BLaER1 treated with 17β-estradiol and CSF1 and Interleukin-3, amounts not matched to agents 10 nM and 100 nM (cell line): ENCODE measurements around the gene YBX2.

Experiments used
- H3K27ac ChIP-seq, 11 experiments: shearing (Covaris generic); formaldehyde crosslinking; 2 replicates each; pipeline ENCODE4 v1.8.1; 2022
- H3K27me3 ChIP-seq, 11 experiments: shearing (Covaris generic); formaldehyde crosslinking; 2 replicates each; pipeline ENCODE4 v1.8.1; 2022
- H3K36me3 ChIP-seq, 11 experiments: shearing (Covaris generic); formaldehyde crosslinking; 2 replicates each; pipeline ENCODE4 v1.8.1; 2022
- H3K4me1 ChIP-seq, 10 experiments: shearing (Covaris generic); formaldehyde crosslinking; 2 replicates each; pipeline ENCODE4 v1.8.1; 2022
- H3K4me2 ChIP-seq, 11 experiments: shearing (Covaris generic); formaldehyde crosslinking; 2 replicates each; pipeline ENCODE4 v1.8.1; 2022
- H3K4me3 ChIP-seq, 10 experiments: shearing (Covaris generic); formaldehyde crosslinking; 2 replicates each; pipeline ENCODE4 v1.8.1; 2022
- H3K9ac ChIP-seq, 11 experiments: shearing (Covaris generic); formaldehyde crosslinking; 2 replicates each; pipeline ENCODE4 v1.8.1; 2022
- H3K9me3 ChIP-seq, 11 experiments: shearing (Covaris generic); formaldehyde crosslinking; replicated peaks in 1 of 11; 2 replicates each; pipeline ENCODE4 v1.8.1; 2022
- H4K20me1 ChIP-seq, 11 experiments: shearing (Covaris generic); formaldehyde crosslinking; 2 replicates each; pipeline ENCODE4 v1.8.1; 2022
- Cebpa-rat ChIP-seq, 11 experiments: shearing (Covaris generic); IDR thresholded peaks; 2 replicates each; pipeline ENCODE4 v1.8.1; 2022

YBX2 gene

DNA sequence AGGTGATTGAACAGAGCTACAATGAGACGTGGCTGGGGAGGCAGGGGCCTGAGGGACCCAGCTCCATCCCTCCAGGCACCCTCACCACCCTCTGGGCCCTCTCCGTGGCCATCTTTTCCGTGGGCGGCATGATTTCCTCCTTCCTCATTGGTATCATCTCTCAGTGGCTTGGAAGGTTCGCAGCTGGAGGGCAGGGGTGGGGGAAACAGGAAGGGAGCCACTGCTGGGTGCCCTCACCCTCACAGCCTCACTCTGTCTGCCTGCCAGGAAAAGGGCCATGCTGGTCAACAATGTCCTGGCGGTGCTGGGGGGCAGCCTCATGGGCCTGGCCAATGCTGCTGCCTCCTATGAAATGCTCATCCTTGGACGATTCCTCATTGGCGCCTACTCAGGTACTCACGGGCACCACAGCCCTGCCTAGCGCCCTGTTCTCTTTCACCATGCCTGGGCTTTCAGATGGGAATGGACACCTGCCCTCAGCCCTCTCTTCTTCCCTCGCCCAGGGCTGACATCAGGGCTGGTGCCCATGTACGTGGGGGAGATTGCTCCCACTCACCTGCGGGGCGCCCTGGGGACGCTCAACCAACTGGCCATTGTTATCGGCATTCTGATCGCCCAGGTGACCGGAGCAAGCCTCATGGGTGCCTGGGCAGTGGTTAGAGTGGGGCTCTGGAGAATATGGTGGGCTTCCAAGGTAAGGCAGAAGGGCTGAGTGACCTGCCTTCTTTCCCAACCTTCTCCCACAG, 10.8 kb downstream of the YBX2 start:
- Histone ChIP-seq H3K4me1 (peaks cover 26 to 46% (median 36%) of the 10 kb centered on the region in 10 experiments), H3K4me3 (peak overlapping the region in 1 of 10 experiments; percentile 4; a peak in 1 of 20 replicates), H3K27me3 (peaks cover 7 to 21% (median 11%) of the 10 kb centered on the region in 11 experiments; a peak in 19 of 22 replicates), H3K9me3 (no peaks in the 10 kb centered on the region), H3K36me3 (no peaks in the 10 kb centered on the region), H3K9ac (peak overlapping the region in 3 of 11 experiments; percentile 17 to 40 (median 18); a peak in 3 of 22 replicates), H3K27ac (peak overlapping the region in 3 of 11 experiments; percentile 22 to 52 (median 39); a peak in 4 of 22 replicates), H4K20me1 (no peaks in the 10 kb centered on the region; a peak in 2 of 22 replicates), H3K4me2 (peak overlapping the region; percentile 98 to 100 (median 100))
- no peak for TF ChIP-seq Cebpa-rat (IDR thresholded peaks at IDR 0.05)

DNA sequence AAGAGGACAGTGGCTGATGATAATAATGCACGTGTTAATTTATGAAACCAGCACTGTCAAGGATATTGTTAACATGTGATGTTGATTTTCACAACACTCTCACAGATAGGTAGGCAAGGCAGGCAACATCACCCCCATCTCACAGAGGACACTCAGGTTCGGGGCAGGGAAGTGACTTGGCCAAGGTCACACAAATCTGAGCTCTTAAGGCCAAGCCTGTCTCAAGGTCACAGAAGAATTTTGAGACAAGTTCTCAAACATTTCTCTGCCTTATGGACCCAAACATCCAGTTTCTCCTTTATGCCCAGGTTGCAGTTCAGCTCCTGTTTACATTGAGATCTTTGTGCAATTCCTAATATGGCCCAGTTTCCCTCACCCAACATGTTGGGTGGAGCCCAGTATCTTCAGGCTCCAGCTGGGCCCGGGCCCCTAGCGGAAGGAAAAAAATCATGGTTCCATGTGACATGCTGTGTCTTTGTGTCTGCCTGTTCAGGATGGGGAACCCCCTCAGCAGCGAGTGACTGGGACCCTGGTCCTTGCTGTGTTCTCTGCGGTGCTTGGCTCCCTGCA, 11.6 kb downstream of the YBX2 start:
- Histone ChIP-seq H3K4me3 (peak overlapping the region in 7 of 10 experiments; percentile 4 to 68 (median 64); a peak in 7 of 20 replicates), H3K4me1 (peaks cover 26 to 46% (median 36%) of the 10 kb centered on the region in 10 experiments), H3K27me3 (peaks cover 7 to 17% (median 11%) of the 10 kb centered on the region in 11 experiments; a peak in 19 of 22 replicates), H4K20me1 (no peaks in the 10 kb centered on the region; a peak in 2 of 22 replicates), H3K27ac (peak overlapping the region in 4 of 11 experiments; percentile 22 to 52 (median 36); a peak in 4 of 22 replicates), H3K9me3 (no peaks in the 10 kb centered on the region), H3K4me2 (peak overlapping the region; percentile 98 to 100 (median 100)), H3K9ac (peak overlapping the region in 8 of 11 experiments; percentile 17 to 83 (median 71); a peak in 6 of 22 replicates), H3K36me3 (no peaks in the 10 kb centered on the region)
- no peak for TF ChIP-seq Cebpa-rat (IDR thresholded peaks at IDR 0.05)

DNA sequence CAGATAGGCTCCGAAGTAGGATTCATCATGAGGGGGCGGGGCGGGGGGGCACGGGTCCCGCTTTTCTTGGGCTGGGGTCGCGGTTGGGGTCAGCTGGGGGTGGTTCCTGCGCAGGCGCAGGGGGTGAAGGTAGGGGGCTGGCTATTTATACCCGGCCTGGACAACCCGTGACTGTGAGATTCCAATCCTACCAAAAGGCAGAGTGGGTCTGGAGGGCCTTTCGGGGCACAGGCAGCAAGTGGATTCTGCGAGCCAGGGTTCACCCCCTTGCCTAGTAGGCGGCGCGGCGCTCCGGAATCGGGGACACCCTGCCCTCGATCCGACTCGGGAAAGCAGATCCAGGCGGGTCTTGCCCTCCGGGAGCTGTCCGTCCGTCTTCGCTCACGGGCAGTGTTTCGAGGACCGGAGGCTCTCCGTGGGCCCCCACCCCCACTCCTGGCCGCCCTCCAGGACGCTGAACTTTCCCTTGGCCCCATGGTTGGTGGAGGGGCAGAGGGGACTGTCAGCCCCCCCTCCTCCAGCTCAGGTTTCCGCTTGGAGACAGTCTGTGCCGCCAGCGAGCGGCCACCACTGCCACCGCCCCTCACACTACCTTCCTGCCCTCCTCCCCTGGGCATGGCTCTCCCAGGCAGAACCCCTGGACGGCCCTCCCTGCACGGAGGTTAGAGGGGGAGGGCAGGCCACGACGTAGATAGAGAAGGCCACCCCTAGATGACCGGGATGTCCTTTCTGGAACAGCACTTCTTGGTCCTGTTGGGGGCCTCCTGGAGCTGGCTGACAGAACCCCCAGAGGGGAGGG, 12.3 kb downstream of the YBX2 start:
- no peaks in the 10 kb centered on the region for H3K36me3 ChIP-seq
- no peak for TF ChIP-seq Cebpa-rat (IDR thresholded peaks at IDR 0.05)
- no peaks in the 10 kb centered on the region; a peak in 2 of 22 replicates for H4K20me1 ChIP-seq
- H3K9ac ChIP-seq: peak overlapping the region; percentile 55 to 83 (median 72); a peak in 21 of 22 replicates
- H3K9me3 ChIP-seq: no peaks in the 10 kb centered on the region
- H3K27me3 ChIP-seq: peaks cover 7 to 16% (median 11%) of the 10 kb centered on the region in 11 experiments; a peak in 19 of 22 replicates
- H3K4me2 ChIP-seq: peak overlapping the region; percentile 98 to 100 (median 100)
- H3K27ac ChIP-seq: peak overlapping the region in 9 of 11 experiments; percentile 8 to 74 (median 45); a peak in 10 of 22 replicates
- peak overlapping the region; percentile 58 to 75 (median 64) for H3K4me3 ChIP-seq
- peaks cover 26 to 46% (median 36%) of the 10 kb centered on the region in 10 experiments for H3K4me1 ChIP-seq

DNA sequence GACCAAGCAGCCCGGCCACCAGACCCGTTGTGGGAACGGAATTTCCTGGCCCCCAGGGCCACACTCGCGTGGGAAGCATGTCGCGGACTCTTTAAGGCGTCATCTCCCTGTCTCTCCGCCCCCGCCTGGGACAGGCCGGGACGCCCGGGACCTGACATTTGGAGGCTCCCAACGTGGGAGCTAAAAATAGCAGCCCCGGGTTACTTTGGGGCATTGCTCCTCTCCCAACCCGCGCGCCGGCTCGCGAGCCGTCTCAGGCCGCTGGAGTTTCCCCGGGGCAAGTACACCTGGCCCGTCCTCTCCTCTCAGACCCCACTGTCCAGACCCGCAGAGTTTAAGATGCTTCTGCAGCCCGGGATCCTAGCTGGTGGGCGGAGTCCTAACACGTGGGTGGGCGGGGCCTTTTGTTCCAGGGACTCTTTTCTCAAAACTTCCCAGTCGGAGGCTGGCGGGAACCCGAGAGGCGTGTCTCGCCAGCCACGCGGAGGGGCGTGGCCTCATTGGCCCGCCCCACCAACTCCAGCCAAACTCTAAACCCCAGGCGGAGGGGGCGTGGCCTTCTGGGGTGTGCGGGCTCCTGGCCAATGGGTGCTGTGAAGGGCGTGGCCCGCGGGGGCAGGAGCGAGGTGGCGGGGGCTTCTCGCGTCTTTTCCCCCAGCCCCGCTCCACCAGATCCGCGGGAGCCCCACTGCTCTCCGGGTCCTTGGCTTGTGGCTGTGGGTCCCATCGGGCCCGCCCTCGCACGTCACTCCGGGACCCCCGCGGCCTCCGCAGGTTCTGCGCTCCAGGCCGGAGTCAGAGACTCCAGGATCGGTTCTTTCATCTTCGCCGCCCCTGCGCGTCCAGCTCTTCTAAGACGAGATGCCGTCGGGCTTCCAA, 13.1 kb downstream of the YBX2 start, which contains the start of gene SLC2A4:
Gene SLC2A4, plus strand, starts transcription at position 645 of the 879 bp plus-strand sequence. Its CDS starts 217 bp downstream, at position 862.
- no peaks in the 10 kb centered on the region for H3K36me3 ChIP-seq
- H3K4me2 ChIP-seq: peak within 1 kb of the TSS; percentile 98 to 100 (median 100)
- H3K4me1 ChIP-seq: peaks cover 24 to 37% (median 29%) of the 10 kb centered on the region in 10 experiments
- H3K9me3 ChIP-seq: no peaks in the 10 kb centered on the region
- H3K27ac ChIP-seq: peak within 1 kb of the TSS in 10 of 11 experiments; percentile 18 to 85 (median 72); a peak in 19 of 22 replicates
- TF ChIP-seq Cebpa-rat (IDR thresholded peaks at IDR 0.05): no peak
- peak within 1 kb of the TSS; percentile 55 to 83 (median 72); a peak in 21 of 22 replicates for H3K9ac ChIP-seq
- H4K20me1 ChIP-seq: no peaks in the 10 kb centered on the region; a peak in 2 of 22 replicates
- H3K4me3 ChIP-seq: peak within 1 kb of the TSS; percentile 58 to 75 (median 64)
- peaks cover 7 to 16% (median 11%) of the 10 kb centered on the region in 11 experiments; a peak in 19 of 22 replicates for H3K27me3 ChIP-seq

DNA sequence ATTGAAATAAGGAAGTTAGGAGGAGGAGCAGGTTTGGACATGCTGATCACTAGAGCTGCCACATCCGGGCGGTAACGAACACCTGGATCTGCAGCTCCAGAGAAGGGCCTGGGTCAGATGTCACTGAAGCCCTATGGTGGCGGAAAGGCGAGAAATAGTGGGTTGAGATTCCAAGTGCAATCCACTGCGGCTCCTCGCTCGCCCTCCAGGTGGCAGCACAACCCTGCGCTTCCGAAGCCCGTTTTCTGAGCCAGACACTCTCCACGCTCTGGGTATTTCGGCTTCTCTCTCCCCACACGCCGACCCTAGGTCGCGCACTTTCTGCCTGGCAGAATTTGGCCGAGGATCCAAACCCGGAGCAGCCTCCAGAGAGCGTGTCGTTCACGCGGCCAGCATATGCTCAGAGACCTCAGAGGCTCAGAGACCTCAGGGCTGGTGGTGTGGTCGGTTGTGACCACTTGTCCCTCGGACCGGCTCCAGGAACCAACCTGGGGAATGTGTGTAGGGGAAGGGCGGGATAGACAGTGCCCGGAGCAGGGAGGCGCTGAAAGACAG, 13.8 kb downstream of the YBX2 start:
- peak overlapping the region; percentile 43 to 83 (median 71); a peak in 21 of 22 replicates for H3K9ac ChIP-seq
- H3K27ac ChIP-seq: peak overlapping the region in 10 of 11 experiments; percentile 18 to 85 (median 72); a peak in 19 of 22 replicates
- peaks cover 24 to 35% (median 26%) of the 10 kb centered on the region in 10 experiments for H3K4me1 ChIP-seq
- H3K9me3 ChIP-seq: no peaks in the 10 kb centered on the region
- H3K27me3 ChIP-seq: peaks cover 7 to 16% (median 11%) of the 10 kb centered on the region in 11 experiments; a peak in 19 of 22 replicates
- no peaks in the 10 kb centered on the region for H3K36me3 ChIP-seq
- peak overlapping the region; percentile 98 to 100 (median 100) for H3K4me2 ChIP-seq
- no peak for TF ChIP-seq Cebpa-rat (IDR thresholded peaks at IDR 0.05)
- H4K20me1 ChIP-seq: no peaks in the 10 kb centered on the region; a peak in 2 of 22 replicates
- peak overlapping the region; percentile 58 to 75 (median 64) for H3K4me3 ChIP-seq

DNA sequence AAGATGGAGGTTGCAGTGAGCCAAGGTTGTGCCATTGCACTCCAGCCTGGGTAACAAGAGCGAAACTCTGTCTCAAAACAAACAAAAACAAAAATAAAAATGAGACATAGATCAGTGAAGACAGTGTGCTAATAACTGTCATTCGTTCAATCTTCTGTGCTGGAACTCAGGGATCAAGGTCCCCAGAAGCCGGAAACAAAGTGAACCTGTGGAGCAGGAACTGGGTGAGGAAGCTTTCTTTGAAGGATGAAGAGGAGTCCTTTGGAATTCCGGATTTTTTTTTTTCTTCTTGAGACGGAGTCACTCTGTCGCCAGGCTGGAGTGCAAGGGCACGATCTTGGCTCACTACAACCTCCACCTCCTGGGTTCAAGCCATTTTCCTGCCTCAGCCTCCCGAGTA, 15.0 kb downstream of the YBX2 start:
- no peaks in the 10 kb centered on the region for H3K9me3 ChIP-seq
- no peak overlapping the region for H3K9ac ChIP-seq
- H3K36me3 ChIP-seq: no peaks in the 10 kb centered on the region
- peaks cover 7 to 16% (median 11%) of the 10 kb centered on the region in 11 experiments; a peak in 19 of 22 replicates for H3K27me3 ChIP-seq
- H3K27ac ChIP-seq: no peak overlapping the region
- H3K4me3 ChIP-seq: no peak overlapping the region
- H4K20me1 ChIP-seq: no peaks in the 10 kb centered on the region; a peak in 2 of 22 replicates
- peaks cover 24 to 35% (median 26%) of the 10 kb centered on the region in 10 experiments for H3K4me1 ChIP-seq
- H3K4me2 ChIP-seq: no peak overlapping the region
- no peak for TF ChIP-seq Cebpa-rat (IDR thresholded peaks at IDR 0.05)

DNA sequence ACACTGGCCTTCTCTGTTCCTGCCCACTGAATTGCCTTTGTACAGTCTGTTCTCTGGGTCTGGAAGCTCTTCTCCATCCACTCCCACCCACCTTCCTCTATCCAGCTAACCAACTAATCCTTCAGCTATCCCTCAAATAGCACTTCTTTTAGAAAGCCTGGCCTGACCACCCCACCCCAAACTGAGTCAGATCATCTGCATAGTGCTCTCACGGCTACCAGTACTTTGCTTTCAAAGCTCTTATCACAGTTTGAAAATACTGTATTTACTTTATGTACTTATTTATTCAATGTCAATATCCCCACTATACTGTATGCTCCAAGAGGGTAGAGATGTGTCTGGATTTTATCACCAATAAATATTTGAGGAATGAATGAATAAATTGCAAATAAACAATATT, 27.7 kb downstream of the YBX2 start:
- no peak for TF ChIP-seq Cebpa-rat (IDR thresholded peaks at IDR 0.05)
- Histone ChIP-seq H3K36me3 (no peaks in the 10 kb centered on the region), H3K9me3 (no peaks in the 10 kb centered on the region), H3K27me3 (peaks cover 11 to 44% (median 37%) of the 10 kb centered on the region in 11 experiments), H3K27ac (no peak overlapping the region), H3K9ac (no peak overlapping the region), H3K4me3 (no peak overlapping the region), H3K4me2 (peak overlapping the region in 1 of 11 experiments; percentile 26; a peak in 4 of 22 replicates), H4K20me1 (peaks cover 0 to 6% (median 0%) of the 10 kb centered on the region in 11 experiments; a peak in 2 of 22 replicates), H3K4me1 (peaks cover 6 to 43% (median 19%) of the 10 kb centered on the region in 10 experiments; a peak in 17 of 20 replicates)
